K562 (cell line): Measurements from ENCODE around the gene PRICKLE2. TPM values are rescaled to one million over a fixed set of nuclear protein-coding genes. Genes with fewer than 3 reads are reported as not detected.

Source experiments
- ATAC-seq: fragments of 200-7000 bp; cut with Tn5 transposase; 3 replicates; pipeline ENCODE4 v1.9.1; 2020; ENCODE audit warnings: moderate library complexity
- BruUV-seq: library from RNA; stranded (reverse); fragments of 400-500 nt; replicated peaks from 2 replicates; lab custom pipeline; 2021; lab: Mats Ljungman, UMichigan
- CTCF ChIA-PET: fragments of 300-600 bp; formaldehyde crosslinking; extraction: SDS; loops from one replicate; lab custom pipeline; 2021; ENCODE audit warnings: low intra/inter-chr PET ratio; lab: Yijun Ruan, JAX
- POLR2A ChIA-PET: fragments of 300-600, 350-650 bp; sonication (Branson Sonifier 250); formaldehyde crosslinking; extraction: SDS; loops from one replicate; lab custom pipeline; 2021; ENCODE audit warnings: antibody characterized with exemption, inconsistent platforms; lab: Yijun Ruan, JAX
- DNase-seq, 4 experiments: peaks; one replicate each; pipeline versions ENCODE4 v3.0.0 to v3.0.0-alpha.2; 2011 to 2018; ENCODE audit warnings: low spot score in 3 of 4, mixed read lengths in 3 of 4; ENCODE audit errors: extremely low read depth in 1 of 4
- FAIRE-seq: peaks from 2 replicates; lab custom pipeline; 2011; peaks lifted over from hg19 to GRCh38; lab: Jason Lieb, UNC
- H2AFZ ChIP-seq: 2 replicates; pipeline ENCODE4 v1.6.0; 2011; ENCODE audit warnings: low read depth, low read length, control low read depth, inconsistent platforms
- H3K27ac ChIP-seq: fragments of 200-600 bp; 3 replicates; pipeline ENCODE4 v1.8.0; 2011; ENCODE audit warnings: low read depth, mild to moderate bottlenecking, control low read depth, inconsistent platforms, low read length, moderate library complexity, mixed read lengths; ENCODE audit errors: extremely low read depth
- H3K27me3 ChIP-seq, 2 experiments: fragments of 300-600 bp in 1 of 2; 2 replicates in 1 of 2; 3 replicates in 1 of 2; pipeline versions ENCODE4 v1.6.0 to v1.8.0; 2011; ENCODE audit warnings: inconsistent platforms in 2 of 2, low read length in 2 of 2, mild to moderate bottlenecking in 1 of 2, mixed read lengths in 1 of 2, moderate library complexity in 1 of 2; ENCODE audit not compliant: control insufficient read depth in 2 of 2, insufficient read depth in 2 of 2
- H3K36me3 ChIP-seq: fragments of 300-600 bp; 3 replicates; pipeline ENCODE4 v1.8.0; 2011; ENCODE audit warnings: mild to moderate bottlenecking, low read length, inconsistent platforms; ENCODE audit not compliant: control insufficient read depth, insufficient read depth
- H3K4me1 ChIP-seq, 2 experiments: fragments of 200-600 bp in 1 of 2; replicated peaks in 1 of 2; 2 replicates in 1 of 2; 3 replicates in 1 of 2; pipeline versions ENCODE4 v1.5.1 to v1.8.0; 2011; ENCODE audit warnings: inconsistent platforms in 2 of 2, low read length in 2 of 2, mild to moderate bottlenecking in 1 of 2, mixed read lengths in 1 of 2, moderate library complexity in 1 of 2; ENCODE audit not compliant: control insufficient read depth in 2 of 2, insufficient read depth in 2 of 2
- H3K4me2 ChIP-seq: 2 replicates; pipeline ENCODE4 v1.6.1; 2011; ENCODE audit warnings: low read length, control low read depth, inconsistent platforms, mixed read lengths; ENCODE audit not compliant: insufficient read depth
- H3K4me3 ChIP-seq: fragments of 200-600 bp; sonication (generic), shearing (Covaris generic); 2 replicates; pipeline ENCODE4 v1.5.1; 2016; ENCODE audit warnings: control low read depth, inconsistent platforms
- H3K79me2 ChIP-seq: fragments of 200-600 bp; 3 replicates; pipeline ENCODE4 v1.8.0; 2011; ENCODE audit warnings: low read length, inconsistent platforms; ENCODE audit not compliant: control insufficient read depth, insufficient read depth
- H3K9ac ChIP-seq, 2 experiments: 2 replicates each; pipeline versions ENCODE4 v1.6.0 to v1.6.1; 2011; ENCODE audit warnings: low read depth in 2 of 2, low read length in 2 of 2, control low read depth in 1 of 2, inconsistent platforms in 1 of 2, mild to moderate bottlenecking in 1 of 2, mixed read lengths in 1 of 2; ENCODE audit not compliant: insufficient read depth in 1 of 2
- H3K9me1 ChIP-seq: one replicate; pipeline ENCODE4 v1.6.0; 2011; ENCODE audit warnings: inconsistent platforms, mild to moderate bottlenecking, low read length, moderate library complexity; ENCODE audit not compliant: control insufficient read depth, insufficient read depth
- H3K9me3 ChIP-seq: replicated peaks from 2 replicates; pipeline ENCODE4 v1.5.1; 2011; ENCODE audit warnings: low read depth, low read length, inconsistent platforms; ENCODE audit not compliant: control insufficient read depth, insufficient read depth
- H4K20me1 ChIP-seq: replicated peaks from 2 replicates; pipeline ENCODE4 v1.6.1; 2011; ENCODE audit warnings: low read length, inconsistent platforms, mixed read lengths; ENCODE audit not compliant: control insufficient read depth, insufficient read depth
- ATF7 ChIP-seq: fragments of 450-650 bp; IDR thresholded peaks from 2 replicates; pipeline ENCODE4 v1.7.1; 2014; ENCODE audit warnings: mild to moderate bottlenecking, moderate library complexity
- CCAR2 ChIP-seq: fragments of 200-400 bp; formaldehyde crosslinking; IDR thresholded peaks from 2 replicates; pipeline ENCODE4 v1.6.1; 2017; ENCODE audit warnings: mild to moderate bottlenecking, low read depth, low read length
- FOXA1 ChIP-seq: fragments of 450-650 bp; IDR thresholded peaks from 2 replicates; pipeline ENCODE4 v1.6.1; 2016; ENCODE audit warnings: mild to moderate bottlenecking, borderline replicate concordance
- HOMEZ ChIP-seq: fragments of 250-450 bp; sonication (Bioruptor Pico); IDR thresholded peaks from 2 replicates; pipeline ENCODE4 v1.4.0; 2020; ENCODE audit warnings: mild to moderate bottlenecking, moderate library complexity
- KAT7 ChIP-seq: sonication (generic); formaldehyde crosslinking; IDR thresholded peaks from 2 replicates; pipeline ENCODE4 v1.8.0; 2022; ENCODE audit warnings: missing genetic modification reagents, mild to moderate bottlenecking, borderline replicate concordance
- THRA ChIP-seq: fragments of 450-650 bp; IDR thresholded peaks from 2 replicates; pipeline ENCODE4 v1.6.1; 2017; ENCODE audit warnings: mild to moderate bottlenecking, moderate library complexity
- ZBTB26 ChIP-seq: fragments of 450-650 bp; formaldehyde crosslinking; IDR thresholded peaks from 2 replicates; pipeline ENCODE4 v1.4.0; 2022; ENCODE audit warnings: missing genetic modification characterization
- ZFP91 ChIP-seq: sonication (generic); formaldehyde crosslinking; IDR thresholded peaks from 2 replicates; pipeline ENCODE4 v1.8.0; 2022; ENCODE audit warnings: mild to moderate bottlenecking, missing genetic modification reagents
- ZNF175 ChIP-seq: fragments of 200-800 bp; sonication (Bioruptor generic); IDR thresholded peaks from 2 replicates; pipeline ENCODE4 v1.6.1; 2016; ENCODE audit warnings: low read depth, mild to moderate bottlenecking, missing genetic modification characterization, missing compliant biosample characterization
- ZNF398 ChIP-seq: fragments of 250-450 bp; sonication (Bioruptor Pico); IDR thresholded peaks from 2 replicates; pipeline ENCODE4 v1.8.0; 2021; ENCODE audit warnings: moderate library complexity, mild to moderate bottlenecking, inconsistent platforms
- ZZZ3 ChIP-seq: fragments of 450-650 bp; IDR thresholded peaks from 2 replicates; pipeline ENCODE4 v1.6.1; 2016; ENCODE audit warnings: antibody characterized with exemption, mild to moderate bottlenecking, moderate library complexity
- whole genome bisulfite sequencing: fragments of 100-300 bp; shearing (Covaris generic); methylation state at CpG from one replicate; pipeline ENCODE4 v1.1.6; 2016; ENCODE audit warnings: low coverage, mixed read lengths; ENCODE audit not compliant: insufficient coverage; ENCODE audit errors: missing lambda C conversion rate; 5-methylcytosine and 5-hydroxymethylcytosine counted together
- in situ Hi-C: fragments of 300-500 bp; cut with MboI; formaldehyde crosslinking; loops from 4 replicates; pipeline ENCODE4 v1.15.0; 2018; ENCODE audit warnings: inconsistent platforms, mixed read lengths
- intact Hi-C: fragments of 100-400 bp; cut with micrococcal nuclease; formaldehyde crosslinking; loops from 2 replicates; pipeline ENCODE4 v1.14.2; 2022
- polyA plus RNA-seq, 8 experiments: library from polyadenylated mRNA; depleted of rRNA in 4 of 8; stranded (reverse) in 5 of 8; unstranded in 3 of 8; fragments of >200 nt; fragmentation: Nextera tagmentation in 2 of 8; fragmentation: Illumina TruSeq in 1 of 8; extraction: Ambion mirVana in 2 of 8; extraction: Trizol in 1 of 8; gene quantifications; 2 replicates each; pipeline versions ENCODE4 v1.2.1 to v1.2.3, GENCODE V29; 2011 to 2014; ENCODE audit warnings: inconsistent platforms in 1 of 8, missing spikeins in 1 of 8
- total RNA-seq, 7 experiments: library from RNA; depleted of rRNA in 6 of 7; stranded (reverse); fragments of >200 nt in 6 of 7; fragmentation: Illumina TruSeq in 2 of 7; extraction: Trizol in 2 of 7; gene quantifications; 2 replicates each; pipeline versions ENCODE4 v1.2.1 to v1.2.3, GENCODE V29; 2011 to 2021; ENCODE audit warnings: low replicate concordance in 1 of 7

PRICKLE2 gene
- total and polyA plus RNA-seq, 9 of the 15 experiments (the other 6 are each of a cell fraction or from before 2014, with no cell fraction given): 0.07 to 0.09 TPM; not detected in 7

GRCh38 chr3:64234571-64234970, 9.3 kb upstream of the PRICKLE2 start:
- intact Hi-C loops (no loop called here), in situ Hi-C loops (no loop called here)
- WGBS: 0% methylated on average over 5 of the region's 5 CpGs
- TF ChIP-seq ZZZ3 (no peak), ZNF398 (no peak), FOXA1 (no peak), HOMEZ (CRISPR knock-in tag) (no peak), KAT7 (no peak), ATF7 (no peak), THRA (no peak), ZBTB26 (CRISPR knock-in tag) (no peak), ZFP91 (no peak), CCAR2 (no peak), ZNF175 (CRISPR knock-in tag) (no peak)
- no peak overlapping the region for H3K9ac ChIP-seq
- FAIRE-seq (no peak), ATAC-seq (no peak), DNase-seq (no peak)
- no peak overlapping the region for H3K4me3 ChIP-seq
- H3K4me1 ChIP-seq: no peaks in the 10 kb centered on the region
- no peaks in the 10 kb centered on the region for H3K36me3 ChIP-seq
- H3K27ac ChIP-seq: no peak overlapping the region
- no peaks in the 10 kb centered on the region for H3K27me3 ChIP-seq
- BruUV-seq: no TSS peak
- ChIA-PET CTCF (no interaction called here), POLR2A (interaction anchor here (1.0 kb wide), 1 partner anchor 9 kb away, joined by 3 read pairs; the partner anchor contains the start of gene PRICKLE2)
- H2AFZ ChIP-seq: no peak overlapping the region
- H3K9me3 ChIP-seq: no peaks in the 10 kb centered on the region
- H4K20me1 ChIP-seq: no peaks in the 10 kb centered on the region
- H3K4me2 ChIP-seq: no peak overlapping the region
- H3K9me1 ChIP-seq: no peaks in the 10 kb centered on the region
- no peaks in the 10 kb centered on the region for H3K79me2 ChIP-seq
